Retinal pigment epithelial cell (primary cell): ENCODE data around the gene KLK6.

Experiments
- DNase-seq: peaks from one replicate; pipeline ENCODE4 v3.0.0-alpha.2; 2010; ENCODE audit warnings: low read depth
- H3K4me3 ChIP-seq: 2 replicates; pipeline ENCODE4 v1.5.1; 2011; ENCODE audit warnings: mild to moderate bottlenecking, low read length, control low read depth, moderate library complexity
- CTCF ChIP-seq: conservative IDR thresholded peaks from 2 replicates; pipeline ENCODE4 v1.5.1; 2011; ENCODE audit warnings: low read depth, low read length, control low read depth, inconsistent platforms

KLK6 gene

GRCh38 chr19:50909240-50910070 is 59.9 kb downstream of the KLK6 start:
- no peak overlapping the region for H3K4me3 ChIP-seq
- no peak for DNase-seq
- no peak for TF ChIP-seq CTCF
